GM12891 (cell line): ENCODE data around the gene MERTK.
A peak's percentile ranks its signal among the peaks of the same experiment; 100 is the strongest.

Experiments used
- POLR2A ChIP-seq: IDR thresholded peaks from 2 replicates; pipeline ENCODE4 v1.6.1; 2011; ENCODE audit warnings: low read depth, low read length, control low read depth
- POLR2AphosphoS5 ChIP-seq: IDR thresholded peaks from 2 replicates; pipeline ENCODE4 v1.6.1; 2011; ENCODE audit warnings: low read depth, low read length, control low read depth
- SPI1 ChIP-seq: IDR thresholded peaks from 2 replicates; pipeline ENCODE4 v1.6.1; 2011; ENCODE audit warnings: low read depth, low read length, control low read depth
- TAF1 ChIP-seq: IDR thresholded peaks from 2 replicates; pipeline ENCODE4 v1.6.1; 2011; ENCODE audit warnings: low read depth, low read length, control low read depth

- TF ChIP-seq POLR2A (peak; percentile 87), POLR2AphosphoS5 (peak; percentile 91), SPI1 (peak; percentile 80), TAF1 (peak; percentile 89)
Observed at GRCh38 chr2:111883661-111884591, 14.5 kb upstream of the MERTK start, which contains the start of gene ANAPC1.
